Left lung (tissue), 10 donors: ENCODE measurements around the gene ANKS6. TPM values are rescaled to one million over a fixed set of nuclear protein-coding genes. Genes with fewer than 3 reads are reported as not detected.

Experiments
- ATAC-seq: fragments of 200-7000 bp; cut with Tn5 transposase; one replicate; pipeline ENCODE4 v1.9.1; 2020; ENCODE audit warnings: moderate library complexity
- DNase-seq, 4 donors: peaks; one replicate each; pipeline ENCODE4 v3.0.0-alpha.2; 2013 to 2020
- H3K27ac ChIP-seq, 2 donors: fragments of 200-600 bp; sonication (generic) in 1 of 2; one replicate each; pipeline versions ENCODE4 v1.5.0 to v1.8.0; 2020 to 2021
- H3K27me3 ChIP-seq, 2 donors: fragments of 200-600 bp; sonication (generic) in 1 of 2; one replicate each; pipeline versions ENCODE4 v1.5.0 to v1.8.0; 2020 to 2021
- H3K36me3 ChIP-seq, 2 donors: fragments of 200-600 bp; sonication (generic) in 1 of 2; one replicate each; pipeline versions ENCODE4 v1.5.0 to v1.8.0; 2020 to 2021
- H3K4me1 ChIP-seq, 2 donors: fragments of 200-600 bp; one replicate each; pipeline ENCODE4 v1.8.0; 2021
- H3K4me3 ChIP-seq, 2 donors: fragments of 200-600 bp; sonication (generic) in 1 of 2; one replicate each; pipeline versions ENCODE4 v1.5.0 to v1.8.0; 2020 to 2021; ENCODE audit warnings: mild to moderate bottlenecking in 1 of 2
- H3K9me3 ChIP-seq, 2 donors: fragments of 200-600 bp; sonication (generic) in 1 of 2; one replicate each; pipeline versions ENCODE4 v1.5.0 to v1.8.0; 2020 to 2021
- intact Hi-C, 2 donors: fragments of 100-400 bp; cut with DNase I; formaldehyde crosslinking; loops; one replicate each; pipeline versions ENCODE4 v1.11.2 to v1.14.2; 2022
- polyA plus RNA-seq, 6 donors: library from polyadenylated mRNA; unstranded; fragments of 120-200 nt; gene quantifications; one replicate each; pipeline ENCODE4 v1.2.1, GENCODE V29; 2013; ENCODE audit not compliant: insufficient read length in 6 of 6
- total RNA-seq, 2 donors: library from RNA; stranded (reverse); fragmentation: NEBNext Ultra II Directional; extraction: Animal tissue kit (Norgen Biotek cat#: 25700); gene quantifications; one replicate each; pipeline ENCODE4 v1.2.1, GENCODE V29; 2021
- TF ChIP-seq, protein P1 (sequence below), 2 donors: fragments of 200-600 bp; sonication (generic) in 1 of 2; IDR thresholded peaks; one replicate each; pipeline versions ENCODE4 v1.5.0 to v1.8.0; 2021; ENCODE audit warnings: antibody characterized with exemption in 2 of 2
- donor health status: DM: no; HTN: yes; CAD: no.
- donor health status: DM: no; HTN: no; CAD: no.

Gene ANKS6
- total and polyA plus RNA-seq, 8 donors: 21.7 to 31.6 (median 25.0) TPM

DNA sequence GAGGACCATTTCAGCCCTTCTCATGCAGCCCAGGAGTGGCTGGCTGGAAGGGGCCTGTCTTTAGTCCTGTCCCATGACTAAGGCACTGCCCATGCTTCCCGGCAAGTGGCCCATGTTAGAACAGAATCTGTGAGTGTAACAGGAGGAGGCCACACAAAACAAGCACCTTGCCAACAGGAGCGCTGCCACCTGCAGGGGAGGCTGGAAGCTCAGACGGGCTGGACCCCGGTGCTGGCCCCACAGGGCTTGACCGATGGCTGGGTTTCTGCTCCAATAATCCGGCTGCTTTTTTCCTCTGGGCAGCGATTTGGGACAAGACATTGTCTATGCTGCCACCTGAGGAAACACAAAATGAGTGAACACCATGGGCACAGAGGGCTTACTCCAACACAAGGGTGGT, 28.4 kb downstream of the ANKS6 start:
- TF ChIP-seq, protein P1, sequence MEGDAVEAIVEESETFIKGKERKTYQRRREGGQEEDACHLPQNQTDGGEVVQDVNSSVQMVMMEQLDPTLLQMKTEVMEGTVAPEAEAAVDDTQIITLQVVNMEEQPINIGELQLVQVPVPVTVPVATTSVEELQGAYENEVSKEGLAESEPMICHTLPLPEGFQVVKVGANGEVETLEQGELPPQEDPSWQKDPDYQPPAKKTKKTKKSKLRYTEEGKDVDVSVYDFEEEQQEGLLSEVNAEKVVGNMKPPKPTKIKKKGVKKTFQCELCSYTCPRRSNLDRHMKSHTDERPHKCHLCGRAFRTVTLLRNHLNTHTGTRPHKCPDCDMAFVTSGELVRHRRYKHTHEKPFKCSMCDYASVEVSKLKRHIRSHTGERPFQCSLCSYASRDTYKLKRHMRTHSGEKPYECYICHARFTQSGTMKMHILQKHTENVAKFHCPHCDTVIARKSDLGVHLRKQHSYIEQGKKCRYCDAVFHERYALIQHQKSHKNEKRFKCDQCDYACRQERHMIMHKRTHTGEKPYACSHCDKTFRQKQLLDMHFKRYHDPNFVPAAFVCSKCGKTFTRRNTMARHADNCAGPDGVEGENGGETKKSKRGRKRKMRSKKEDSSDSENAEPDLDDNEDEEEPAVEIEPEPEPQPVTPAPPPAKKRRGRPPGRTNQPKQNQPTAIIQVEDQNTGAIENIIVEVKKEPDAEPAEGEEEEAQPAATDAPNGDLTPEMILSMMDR (IDR thresholded peaks at IDR 0.05): no peak
- H3K27ac ChIP-seq: no peak overlapping the region
- H3K4me3 ChIP-seq: no peak overlapping the region
- H3K27me3 ChIP-seq: no peaks in the 10 kb centered on the region
- intact Hi-C loops: no loop called here
- DNase-seq (no peak), ATAC-seq (no peak)
- peaks cover 0 to 74% of the 10 kb centered on the region in 2 donors for H3K36me3 ChIP-seq
- no peaks in the 10 kb centered on the region for H3K4me1 ChIP-seq
- peaks cover 0 to 5% of the 10 kb centered on the region in 2 donors for H3K9me3 ChIP-seq

DNA sequence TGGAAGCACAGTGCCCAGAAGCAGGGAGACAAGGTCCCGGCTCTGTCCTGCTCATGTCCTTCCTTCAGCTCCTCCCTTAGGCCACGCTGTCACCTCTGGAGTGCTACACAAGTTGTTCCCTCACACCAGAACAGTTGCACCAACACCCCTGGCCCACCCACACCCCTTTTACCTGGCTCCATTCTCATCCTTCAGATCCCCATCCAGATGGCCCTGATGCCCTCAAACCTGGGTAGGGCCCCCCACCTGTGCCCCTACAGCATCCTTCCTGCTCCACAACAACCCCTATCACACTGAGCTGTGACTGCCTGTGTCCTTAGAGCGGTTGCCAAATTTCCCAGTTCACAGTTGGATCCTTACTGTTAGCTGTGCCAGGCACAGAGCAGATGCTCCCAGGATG, 29.2 kb downstream of the ANKS6 start:
- DNase-seq (no peak), ATAC-seq (no peak)
- intact Hi-C loops: no loop called here
- TF ChIP-seq, protein P1 (IDR thresholded peaks at IDR 0.05): no peak
- H3K4me3 ChIP-seq: no peak overlapping the region
- H3K9me3 ChIP-seq: peaks cover 0 to 5% of the 10 kb centered on the region in 2 donors
- peaks cover 0 to 66% of the 10 kb centered on the region in 2 donors for H3K36me3 ChIP-seq
- no peak overlapping the region for H3K27ac ChIP-seq
- no peaks in the 10 kb centered on the region for H3K4me1 ChIP-seq
- H3K27me3 ChIP-seq: no peaks in the 10 kb centered on the region

DNA sequence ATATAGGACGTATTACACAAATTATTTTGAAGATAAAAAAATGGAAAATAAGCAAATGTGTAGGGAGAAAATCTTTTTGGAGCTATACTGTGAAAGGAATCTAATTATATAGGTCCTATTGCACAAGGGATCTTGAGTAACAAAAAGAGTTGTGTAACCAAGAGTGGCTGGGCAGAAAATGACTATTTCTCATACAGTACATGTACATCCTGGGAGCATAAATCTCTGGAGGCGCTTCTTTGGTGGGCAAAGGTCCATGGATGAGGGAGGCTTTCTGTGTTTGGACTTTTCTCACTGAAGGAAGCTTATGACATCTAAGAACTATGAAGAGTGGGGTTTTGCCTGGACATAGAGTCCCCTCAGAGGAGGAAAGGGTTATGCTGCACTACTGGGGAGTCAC, 29.8 kb downstream of the ANKS6 start:
- intact Hi-C loops: no loop called here
- TF ChIP-seq, protein P1 (IDR thresholded peaks at IDR 0.05): no peak
- Histone ChIP-seq H3K36me3 (peaks cover 0 to 60% of the 10 kb centered on the region in 2 donors), H3K4me1 (no peaks in the 10 kb centered on the region), H3K27ac (no peak overlapping the region), H3K9me3 (peaks cover 0 to 5% of the 10 kb centered on the region in 2 donors), H3K4me3 (no peak overlapping the region), H3K27me3 (no peaks in the 10 kb centered on the region)
- no peak for DNase-seq
- ATAC-seq: no peak

DNA sequence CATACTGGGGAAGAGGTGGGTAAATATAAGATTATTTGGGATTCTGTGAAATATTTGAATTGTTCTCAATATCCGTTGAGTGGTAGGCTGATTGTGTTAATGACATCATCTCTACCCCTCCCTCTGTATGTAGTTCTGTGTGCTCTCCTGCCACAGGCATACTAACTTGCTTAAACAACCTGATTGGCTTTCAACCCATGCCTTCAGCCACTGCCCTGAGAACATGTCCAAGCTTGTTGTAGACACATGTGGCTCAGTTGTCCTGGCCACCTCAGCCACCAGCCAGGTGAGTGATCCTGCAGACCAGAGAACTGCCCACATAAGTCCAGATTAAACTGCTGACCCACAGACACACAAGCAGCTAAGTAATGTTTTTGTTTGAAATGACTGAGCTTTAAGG, 31.1 kb downstream of the ANKS6 start:
- intact Hi-C loops: no loop called here
- Histone ChIP-seq H3K27me3 (no peaks in the 10 kb centered on the region), H3K4me1 (no peaks in the 10 kb centered on the region), H3K9me3 (peaks cover 0 to 5% of the 10 kb centered on the region in 2 donors), H3K27ac (no peak overlapping the region), H3K4me3 (no peak overlapping the region), H3K36me3 (peaks cover 0 to 47% of the 10 kb centered on the region in 2 donors)
- ATAC-seq (no peak), DNase-seq (no peak)
- TF ChIP-seq, protein P1 (IDR thresholded peaks at IDR 0.05): no peak

DNA sequence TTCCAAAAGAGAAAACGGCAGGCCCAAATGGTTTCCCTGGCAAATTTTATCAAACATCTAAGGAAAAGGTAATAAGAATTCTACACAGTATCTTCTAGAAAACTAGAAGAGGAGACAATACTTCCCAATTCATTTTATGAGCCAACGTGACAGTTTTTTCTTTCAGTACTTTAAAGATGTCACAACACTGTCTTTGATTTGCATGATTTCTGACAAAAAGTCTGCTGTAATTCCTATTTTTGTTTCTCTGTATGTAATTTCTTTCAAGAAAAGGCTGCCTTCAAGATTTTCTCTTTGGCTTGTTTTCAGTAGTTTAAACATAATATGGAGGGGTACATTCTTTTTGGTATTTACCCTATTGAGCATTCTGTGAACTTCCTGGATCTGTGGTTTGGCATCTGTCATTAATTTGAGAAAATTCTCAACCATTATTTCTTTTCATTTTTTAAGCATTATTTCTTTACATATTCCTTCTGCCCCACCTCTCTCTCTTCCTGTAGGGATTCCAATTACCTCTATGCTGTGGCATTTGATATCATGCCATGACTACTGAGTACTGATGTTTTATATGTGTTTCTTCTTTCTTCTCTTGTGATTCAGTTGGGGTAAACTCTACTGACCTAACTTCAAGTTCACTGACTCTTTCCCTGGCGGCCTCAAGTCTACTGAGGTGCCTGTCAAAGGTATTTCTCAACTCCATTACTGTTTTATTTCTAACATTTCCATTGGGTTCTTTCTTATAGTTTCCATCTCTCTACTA, 32.2 kb downstream of the ANKS6 start:
- no peak for DNase-seq
- Histone ChIP-seq H3K27ac (no peak overlapping the region), H3K36me3 (peaks cover 0 to 36% of the 10 kb centered on the region in 2 donors), H3K4me3 (no peak overlapping the region), H3K9me3 (peaks cover 0 to 5% of the 10 kb centered on the region in 2 donors), H3K27me3 (no peaks in the 10 kb centered on the region), H3K4me1 (no peaks in the 10 kb centered on the region)
- TF ChIP-seq, protein P1 (IDR thresholded peaks at IDR 0.05): no peak
- intact Hi-C loops: no loop called here
- ATAC-seq: no peak
